ENCODE measurements around the gene ADIPOQ. TPM values are rescaled to one million over a fixed set of nuclear protein-coding genes. Genes with fewer than 3 reads are reported as not detected.
"Not testable (repeated sequence)": the region's sequence is repeated elsewhere in the genome, so short reads cannot be mapped to it uniquely, and the experiment has no call there.

The ADIPOQ gene
- total RNA-seq, 1 donor from 2014 or later, result not detected

GRCh38 chr3:186902713-186903112 lies 60.2 kb downstream of the ADIPOQ start:
- Histone ChIP-seq H3K9me3 (ENCODE audit: low read depth) (no peaks in the 10 kb centered on the region), H4K20me1 (ENCODE audit: low read depth) (no peaks in the 10 kb centered on the region), H3K9ac (no peak overlapping the region), H2AFZ (replicated peaks) (no peak overlapping the region), H3K4me1 (no peaks in the 10 kb centered on the region), H3F3A (ENCODE audit: low read depth) (no peaks in the 10 kb centered on the region), H3K79me2 (ENCODE audit: low read depth) (no peaks in the 10 kb centered on the region), H3K27ac (no peak overlapping the region), H3K27me3 (no peaks in the 10 kb centered on the region), H3K4me2 (no peak overlapping the region), H3K4me3 (no peak overlapping the region), H3K36me3 (no peaks in the 10 kb centered on the region)
- H3K4me3 Mint-ChIP-seq, result no peak overlapping the region
- no peak for DNase-seq (ENCODE audit: low spot score)
- H3K27me3 Mint-ChIP-seq (ENCODE audit: insufficient read depth, low read depth), result peaks cover 2% of the 10 kb centered on the region
- H3K4me1 Mint-ChIP-seq, result no peaks in the 10 kb centered on the region
- no peak for TF ChIP-seq EZH2 (IDR thresholded peaks at IDR 0.05)
- no peak for TF ChIP-seq EZH2phosphoT487 (IDR thresholded peaks at IDR 0.05)
- no peak for TF ChIP-seq CTCF (IDR thresholded peaks at IDR 0.05)
- no peaks in the 10 kb centered on the region for H3K36me3 Mint-ChIP-seq
- no peak overlapping the region for H3K27ac Mint-ChIP-seq
- H3K9me3 Mint-ChIP-seq, result peaks cover 8% of the 10 kb centered on the region

GRCh38 chr3:186903676-186904075 lies 61.2 kb downstream of the ADIPOQ start:
- not testable (repeated sequence) for H3K4me1 ChIP-seq; H3K36me3 ChIP-seq; H3F3A ChIP-seq (ENCODE audit: low read depth); H2AFZ ChIP-seq (replicated peaks); H3K27ac Mint-ChIP-seq; H4K20me1 ChIP-seq (ENCODE audit: low read depth); H3K27me3 ChIP-seq; H3K27ac ChIP-seq; H3K4me2 ChIP-seq; H3K9me3 Mint-ChIP-seq; H3K27me3 Mint-ChIP-seq (ENCODE audit: insufficient read depth, low read depth); H3K4me3 ChIP-seq; H3K4me3 Mint-ChIP-seq; H3K36me3 Mint-ChIP-seq; H3K9me3 ChIP-seq (ENCODE audit: low read depth); H3K4me1 Mint-ChIP-seq; H3K79me2 ChIP-seq (ENCODE audit: low read depth); H3K9ac ChIP-seq; DNase-seq (ENCODE audit: low spot score)

- H3K36me3 Mint-ChIP-seq; H3F3A ChIP-seq (ENCODE audit: low read depth); H4K20me1 ChIP-seq (ENCODE audit: low read depth); H3K4me3 Mint-ChIP-seq; H3K4me1 ChIP-seq; H3K27ac ChIP-seq; H3K27ac Mint-ChIP-seq; H3K4me2 ChIP-seq; H2AFZ ChIP-seq (replicated peaks); H3K4me3 ChIP-seq; H3K9me3 Mint-ChIP-seq; H3K27me3 ChIP-seq; H3K79me2 ChIP-seq (ENCODE audit: low read depth); H3K27me3 Mint-ChIP-seq (ENCODE audit: insufficient read depth, low read depth); H3K9me3 ChIP-seq (ENCODE audit: low read depth); H3K9ac ChIP-seq; DNase-seq (ENCODE audit: low spot score); H3K36me3 ChIP-seq; H3K4me1 Mint-ChIP-seq: not testable (repeated sequence)
Measured at GRCh38 chr3:186907075-186907474, 64.6 kb downstream of the ADIPOQ start.

Other genes with a start within 250 kb of the ADIPOQ start
- not detected in 2 replicates for gene AHSG, start 229.7 kb upstream of the ADIPOQ start, total RNA-seq (ENCODE audit: low replicate concordance)
- gene FETUB, start 202.3 kb upstream of the ADIPOQ start, total RNA-seq (ENCODE audit: low replicate concordance), result not detected in 2 replicates
- not detected in 2 replicates for gene HRG, start 176.7 kb upstream of the ADIPOQ start, total RNA-seq (ENCODE audit: low replicate concordance)
- not detected in 2 replicates for gene KNG1, start 125.4 kb upstream of the ADIPOQ start, total RNA-seq (ENCODE audit: low replicate concordance)
- gene EIF4A2, start 59.1 kb upstream of the ADIPOQ start, total RNA-seq (ENCODE audit: low replicate concordance), result 841 and 1,764 TPM in 2 replicates
- 127 and 187 TPM in 2 replicates for gene RFC4, start 36.2 kb upstream of the ADIPOQ start, total RNA-seq (ENCODE audit: low replicate concordance)
- gene ST6GAL1, start 87.8 kb downstream of the ADIPOQ start, total RNA-seq (ENCODE audit: low replicate concordance), result 27.3 and 39.2 TPM in 2 replicates

Measured in neural progenitor cell (in vitro differentiated cells).